Fibroblast of skin of right quadriceps (primary cell): ENCODE measurements around the gene POLR3C.

Source experiments
- DNase-seq: peaks from one replicate; pipeline ENCODE4 v3.0.0-alpha.2; 2013

Gene POLR3C

GRCh38 chr1:145871994-145872924 lies 48.3 kb downstream of the POLR3C start:
- DNase-seq: peak; percentile 20

- DNase-seq: no peak
Measured at GRCh38 chr1:145874646-145875045, 50.6 kb downstream of the POLR3C start.

- DNase-seq: no peak
Measured at GRCh38 chr1:145877923-145878486, 54.0 kb downstream of the POLR3C start.

- no peak for DNase-seq
Measured at GRCh38 chr1:145878724-145879123, 54.7 kb downstream of the POLR3C start.

- no peak for DNase-seq
Measured at GRCh38 chr1:145879775-145880174, 55.8 kb downstream of the POLR3C start.

- peak; percentile 48 for DNase-seq
Measured at GRCh38 chr1:145884675-145885074, 60.7 kb downstream of the POLR3C start.

GRCh38 chr1:145885738-145886287 lies 61.8 kb downstream of the POLR3C start, which contains the start of gene ANKRD35:
TSS of gene ANKRD35 (minus strand) at chr1:145885866. CDS start at chr1:145885758, 108 bp downstream.
- DNase-seq: peak; percentile 48

- DNase-seq: no peak
Measured at GRCh38 chr1:145886390-145886789, 62.4 kb downstream of the POLR3C start.

GRCh38 chr1:145886816-145887215 lies 62.8 kb downstream of the POLR3C start:
- no peak for DNase-seq

GRCh38 chr1:145887631-145888030 lies 63.6 kb downstream of the POLR3C start:
- DNase-seq: no peak

GRCh38 chr1:145889722-145890121 lies 65.7 kb downstream of the POLR3C start:
- DNase-seq: no peak

GRCh38 chr1:145891143-145891542 lies 67.1 kb downstream of the POLR3C start:
- peak; percentile 13 for DNase-seq

- DNase-seq: peak; percentile 100
Measured at GRCh38 chr1:145891587-145892485, 67.8 kb downstream of the POLR3C start.

- peak; percentile 41 for DNase-seq
Measured at GRCh38 chr1:145892486-145893087, 68.6 kb downstream of the POLR3C start.

GRCh38 chr1:145893306-145894055 lies 69.5 kb downstream of the POLR3C start:
- no peak for DNase-seq
